GM12801 (cell line): ENCODE data around the gene CMTM4.

Experiments used
- CTCF ChIP-seq: IDR thresholded peaks from one replicate; pipeline ENCODE4 v1.5.1; 2011; ENCODE audit warnings: control low read depth; ENCODE audit not compliant: insufficient read length; ENCODE audit errors: extremely low read depth

CMTM4 gene

GRCh38 chr16:66587881-66588600 lies 108.5 kb downstream of the CMTM4 start:
- no peak for TF ChIP-seq CTCF

- no peak for TF ChIP-seq CTCF
These were observed 110.9 kb downstream of the CMTM4 start for GRCh38 chr16:66585481-66586239.

- TF ChIP-seq CTCF: no peak
These were observed 115.1 kb downstream of the CMTM4 start for GRCh38 chr16:66581246-66581952.

- no peak for TF ChIP-seq CTCF
These were observed 115.8 kb downstream of the CMTM4 start for GRCh38 chr16:66580605-66581209.

GRCh38 chr16:66578651-66579531 lies 117.7 kb downstream of the CMTM4 start, which contains the start of gene CMTM2:
Gene CMTM2, plus strand, starts transcription at chr16:66579463. Its CDS starts 145 bp downstream, at chr16:66579608.
- no peak for TF ChIP-seq CTCF

GRCh38 chr16:66576296-66576695 lies 120.2 kb downstream of the CMTM4 start:
- TF ChIP-seq CTCF: no peak
